Hepatocyte (in vitro differentiated cells): Measurements from ENCODE around the gene ALDH4A1. TPM values are rescaled to one million over a fixed set of nuclear protein-coding genes. Genes with fewer than 3 reads are reported as not detected.

Experiments used
- DNase-seq: peaks from one replicate; pipeline ENCODE4 v3.0.0-alpha.2; 2016; ENCODE audit warnings: low spot score
- H2AFZ ChIP-seq: fragments of 200-600 bp; sonication (generic); 2 replicates; pipeline ENCODE4 v1.6.0; 2016; ENCODE audit warnings: antibody characterized with exemption, mild to moderate bottlenecking
- H3K27ac ChIP-seq: fragments of 200-600 bp; sonication (generic); 2 replicates; pipeline ENCODE4 v1.5.1; 2016; ENCODE audit warnings: mild to moderate bottlenecking
- H3K27me3 ChIP-seq: fragments of 200-600 bp; sonication (generic); 2 replicates; pipeline ENCODE4 v1.6.1; 2016
- H3K36me3 ChIP-seq: fragments of 200-600 bp; sonication (generic); replicated peaks from 2 replicates; pipeline ENCODE4 v1.5.1; 2016; ENCODE audit warnings: low read depth; ENCODE audit not compliant: insufficient read depth
- H3K4me1 ChIP-seq: fragments of 200-600 bp; sonication (generic); 2 replicates; pipeline ENCODE4 v1.5.1; 2016; ENCODE audit warnings: mild to moderate bottlenecking, moderate library complexity; ENCODE audit not compliant: insufficient read depth
- H3K4me2 ChIP-seq: fragments of 200-600 bp; sonication (generic); 2 replicates; pipeline ENCODE4 v1.6.0; 2016
- H3K4me3 ChIP-seq: fragments of 200-600 bp; sonication (generic); 2 replicates; pipeline ENCODE4 v1.5.1; 2016; ENCODE audit warnings: mild to moderate bottlenecking
- H3K79me2 ChIP-seq: fragments of 200-600 bp; sonication (generic); 2 replicates; pipeline ENCODE4 v1.6.0; 2017; ENCODE audit warnings: mild to moderate bottlenecking
- H3K9me2 ChIP-seq: fragments of 200-600 bp; sonication (generic); replicated peaks from 2 replicates; pipeline ENCODE4 v1.6.0; 2017; ENCODE audit warnings: mild to moderate bottlenecking; ENCODE audit not compliant: insufficient read depth
- H3K9me3 ChIP-seq: fragments of 200-600 bp; sonication (generic); 2 replicates; pipeline ENCODE4 v1.5.1; 2016; ENCODE audit warnings: low read depth, mild to moderate bottlenecking
- H4K20me1 ChIP-seq: fragments of 200-600 bp; sonication (generic); 2 replicates; pipeline ENCODE4 v1.6.0; 2016; ENCODE audit warnings: mild to moderate bottlenecking; ENCODE audit not compliant: insufficient read depth, poor library complexity, severe bottlenecking
- CTCF ChIP-seq: fragments of 200-600 bp; sonication (generic); IDR thresholded peaks from 2 replicates; pipeline ENCODE4 v1.5.1; 2016; ENCODE audit warnings: antibody characterized with exemption, mild to moderate bottlenecking; ENCODE audit not compliant: poor library complexity
- EZH2 ChIP-seq: fragments of 200-600 bp; sonication (generic); IDR thresholded peaks from 2 replicates; pipeline ENCODE4 v1.6.1; 2016; ENCODE audit warnings: antibody characterized with exemption, mild to moderate bottlenecking, borderline replicate concordance
- EZH2phosphoT487 ChIP-seq: fragments of 200-600 bp; sonication (generic); IDR thresholded peaks from one replicate; pipeline ENCODE4 v1.6.1; 2018; ENCODE audit warnings: antibody characterized with exemption, mild to moderate bottlenecking, low read depth, moderate library complexity; ENCODE audit not compliant: unreplicated experiment, severe bottlenecking
- WGBS: methylation state at CpG from one replicate; pipeline ENCODE4 v1.1.6; 2016; ENCODE audit warnings: low lambda C conversion rate; ENCODE audit errors: missing lambda C conversion rate; 5-methylcytosine and 5-hydroxymethylcytosine counted together
- polyA plus RNA-seq: library from polyadenylated mRNA; unstranded; fragments of >200 nt; fragmentation: Nextera tagmentation; extraction: Ambion mirVana; gene quantifications from 2 replicates; pipeline ENCODE4 v1.2.1, GENCODE V29; 2016
- total RNA-seq: library from RNA; depleted of rRNA; stranded (reverse); fragments of >200 nt; gene quantifications from 2 replicates; pipeline ENCODE4 v1.2.3, GENCODE V29; 2014

The ALDH4A1 gene
- total and polyA plus RNA-seq, 2 experiments from 2014 or later: 41.4 to 49.1 TPM

- Histone ChIP-seq H2AFZ (no peak overlapping the region), H3K4me3 (no peak overlapping the region), H3K9me3 (no peaks in the 10 kb centered on the region), H3K27ac (no peak overlapping the region), H3K4me1 (no peaks in the 10 kb centered on the region), H3K27me3 (no peaks in the 10 kb centered on the region), H3K36me3 (no peaks in the 10 kb centered on the region), H3K79me2 (peaks cover 9% of the 10 kb centered on the region), H3K4me2 (no peak overlapping the region), H3K9me2 (no peaks in the 10 kb centered on the region), H4K20me1 (no peaks in the 10 kb centered on the region)
- DNase-seq: no peak
- TF ChIP-seq CTCF: no peak
- TF ChIP-seq EZH2: no peak
- TF ChIP-seq EZH2phosphoT487: no peak
- WGBS: 84% methylated on average over 14 of the region's 14 CpGs
Observed at GRCh38 chr1:18934205-18935000, 32.0 kb upstream of the ALDH4A1 start.

DNA sequence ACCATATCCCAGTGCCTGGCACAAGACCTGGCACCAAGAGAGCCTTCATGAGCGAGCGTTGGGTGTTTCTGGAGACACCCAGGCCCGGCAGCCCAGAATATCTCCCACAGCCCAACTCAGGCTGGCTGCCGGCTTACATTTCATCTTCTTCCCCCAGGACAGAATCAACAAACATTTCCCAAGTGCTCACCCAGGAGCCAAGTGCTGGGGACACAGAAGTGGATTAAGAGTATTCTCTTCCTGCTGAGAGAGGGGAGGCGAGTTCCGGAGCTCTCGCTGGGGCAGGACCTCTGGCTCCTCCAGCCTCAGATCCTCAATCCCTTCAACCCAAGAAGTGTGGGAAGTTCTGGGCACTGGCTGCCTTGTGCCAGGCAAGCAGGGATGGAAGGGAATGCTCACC lies 30.5 kb upstream of the ALDH4A1 start:
- Histone ChIP-seq H4K20me1 (peaks cover 3% of the 10 kb centered on the region), H2AFZ (no peak overlapping the region), H3K36me3 (no peaks in the 10 kb centered on the region), H3K27me3 (no peaks in the 10 kb centered on the region), H3K79me2 (peaks cover 9% of the 10 kb centered on the region), H3K4me3 (no peak overlapping the region), H3K4me2 (no peak overlapping the region), H3K9me2 (no peaks in the 10 kb centered on the region), H3K27ac (no peak overlapping the region), H3K4me1 (no peaks in the 10 kb centered on the region), H3K9me3 (no peaks in the 10 kb centered on the region)
- TF ChIP-seq CTCF (no peak), EZH2 (no peak), EZH2phosphoT487 (no peak)
- 75% methylated on average over 7 of the region's 7 CpGs for WGBS
- DNase-seq: no peak

- peaks cover 9% of the 10 kb centered on the region for H3K79me2 ChIP-seq
- WGBS: 68% methylated on average over 5 of the region's 5 CpGs
- no peak overlapping the region for H3K4me2 ChIP-seq
- no peaks in the 10 kb centered on the region for H3K4me1 ChIP-seq
- H3K4me3 ChIP-seq: no peak overlapping the region
- H4K20me1 ChIP-seq: peaks cover 3% of the 10 kb centered on the region
- no peaks in the 10 kb centered on the region for H3K9me3 ChIP-seq
- H3K27me3 ChIP-seq: no peaks in the 10 kb centered on the region
- no peak for TF ChIP-seq EZH2
- TF ChIP-seq CTCF: no peak
- H2AFZ ChIP-seq: no peak overlapping the region
- no peaks in the 10 kb centered on the region for H3K36me3 ChIP-seq
- H3K27ac ChIP-seq: no peak overlapping the region
- no peak for DNase-seq
- no peaks in the 10 kb centered on the region for H3K9me2 ChIP-seq
Observed at GRCh38 chr1:18932387-18932786, 30.0 kb upstream of the ALDH4A1 start.
